Measurements from ENCODE around the gene ZBED6. TPM values are rescaled to one million over a fixed set of nuclear protein-coding genes. Genes with fewer than 3 reads are reported as not detected.
A peak's percentile ranks its signal among the peaks of the same experiment; 100 is the strongest.

Gene ZBED6
- total RNA-seq, 2 experiments from 2014 or later, result 12.2 to 32.1 TPM

DNA sequence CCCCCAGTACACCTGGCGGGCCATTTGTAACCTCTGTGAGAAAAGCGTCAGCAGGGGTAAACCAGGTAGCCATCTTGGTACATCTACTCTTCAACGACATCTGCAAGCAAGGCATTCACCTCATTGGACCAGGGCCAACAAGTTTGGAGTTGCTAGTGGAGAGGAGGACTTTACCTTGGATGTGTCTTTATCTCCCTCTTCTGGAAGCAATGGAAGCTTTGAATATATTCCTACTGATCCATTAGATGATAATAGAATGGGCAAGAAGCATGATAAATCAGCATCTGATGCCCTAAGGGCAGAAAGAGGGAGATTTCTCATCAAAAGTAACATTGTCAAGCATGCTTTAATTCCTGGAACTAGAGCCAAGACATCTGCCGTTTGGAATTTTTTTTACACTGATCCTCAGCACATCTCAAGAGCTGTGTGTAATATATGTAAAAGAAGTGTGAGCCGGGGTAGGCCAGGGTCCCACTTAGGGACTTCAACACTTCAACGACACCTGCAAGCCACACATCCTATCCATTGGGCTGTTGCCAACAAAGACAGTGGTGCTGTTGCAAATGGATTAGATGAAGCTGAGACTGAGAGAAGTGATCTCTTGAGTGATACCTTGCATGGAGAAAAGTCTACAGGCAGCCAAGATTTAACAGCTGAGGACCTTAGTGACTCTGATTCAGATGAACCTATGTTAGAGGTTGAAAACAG, 2.7 kb downstream of the ZBED6 start:
- H3K4me2 ChIP-seq (ENCODE audit: low read length), result peak overlapping the region; percentile 84
- no peak overlapping the region for H3K4me3 ChIP-seq (ENCODE audit: low read depth, low read length, poor library complexity, severe bottlenecking)
- CTCF ChIA-PET (ENCODE audit: unreplicated experiment), result no interaction called here
- H3K79me2 ChIP-seq (ENCODE audit: insufficient read depth, low read depth, low read length), result peaks cover 72% of the 10 kb centered on the region
- no peak overlapping the region for H3K27ac ChIP-seq (ENCODE audit: low read depth, low read length, poor library complexity, severe bottlenecking)
- TF ChIP-seq EZH2phosphoT487 (IDR thresholded peaks at IDR 0.05; ENCODE audit: borderline replicate concordance, low read depth, low read length) (no peak), CTCF (conservative IDR thresholded peaks at IDR 0.05; ENCODE audit: low read length) (no peak)
- BruUV-seq (replicated peaks), result no TSS peak
- H2AFZ ChIP-seq (ENCODE audit: low read length), result no peak overlapping the region
- no peaks in the 10 kb centered on the region for H3K9me3 ChIP-seq (ENCODE audit: low read length)
- H3K9me2 ChIP-seq (ENCODE audit: insufficient read depth, low read length), result no peaks in the 10 kb centered on the region
- H3K4me1 ChIP-seq (ENCODE audit: insufficient read depth, low read length, poor library complexity, severe bottlenecking), result peaks cover 48% of the 10 kb centered on the region
- POLR2A ChIA-PET, result interaction anchor here (0.9 kb wide), 1 partner anchor 10 kb away, joined by 3 read pairs; no protein-coding TSS in a partner anchor
- peaks cover 29% of the 10 kb centered on the region for H4K20me1 ChIP-seq (ENCODE audit: insufficient read depth, low read length)
- H3K36me3 ChIP-seq (ENCODE audit: insufficient read depth, low read length), result peaks cover 63% of the 10 kb centered on the region
- DNase-seq (ENCODE audit: low spot score), result no peak
- intact Hi-C loops (cut with micrococcal nuclease; ENCODE audit: unreplicated experiment), result no loop called here

DNA sequence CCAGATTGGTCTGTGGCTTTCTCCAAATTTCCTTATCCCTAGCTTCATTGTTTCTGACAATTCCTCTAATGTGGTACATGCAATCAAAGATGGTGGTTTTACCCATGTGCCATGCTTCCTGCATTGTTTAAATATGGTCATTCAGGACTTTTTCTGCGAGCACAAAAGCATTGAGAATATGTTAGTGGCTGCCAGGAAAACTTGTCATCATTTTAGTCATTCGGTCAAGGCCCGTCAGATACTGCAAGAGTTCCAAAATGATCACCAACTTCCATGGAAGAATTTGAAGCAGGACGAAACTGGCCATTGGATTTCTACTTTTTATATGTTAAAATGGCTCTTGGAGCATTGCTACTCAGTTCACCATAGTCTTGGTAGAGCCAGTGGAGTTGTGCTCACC, 3.7 kb downstream of the ZBED6 start:
- Histone ChIP-seq H3K79me2 (ENCODE audit: insufficient read depth, low read depth, low read length) (peaks cover 83% of the 10 kb centered on the region), H2AFZ (ENCODE audit: low read length) (no peak overlapping the region), H3K4me3 (ENCODE audit: low read depth, low read length, poor library complexity, severe bottlenecking) (no peak overlapping the region), H4K20me1 (ENCODE audit: insufficient read depth, low read length) (peaks cover 29% of the 10 kb centered on the region), H3K36me3 (ENCODE audit: insufficient read depth, low read length) (peaks cover 73% of the 10 kb centered on the region), H3K9me2 (ENCODE audit: insufficient read depth, low read length) (no peaks in the 10 kb centered on the region), H3K4me1 (ENCODE audit: insufficient read depth, low read length, poor library complexity, severe bottlenecking) (peaks cover 48% of the 10 kb centered on the region), H3K4me2 (ENCODE audit: low read length) (peak overlapping the region; percentile 84; the same call in 1 of the 2 replicates), H3K27ac (ENCODE audit: low read depth, low read length, poor library complexity, severe bottlenecking) (no peak overlapping the region), H3K9me3 (ENCODE audit: low read length) (no peaks in the 10 kb centered on the region)
- BruUV-seq (replicated peaks), result no TSS peak
- CTCF ChIA-PET (ENCODE audit: unreplicated experiment), result no interaction called here
- TF ChIP-seq CTCF (conservative IDR thresholded peaks at IDR 0.05; ENCODE audit: low read length), result no peak
- TF ChIP-seq EZH2phosphoT487 (IDR thresholded peaks at IDR 0.05; ENCODE audit: borderline replicate concordance, low read depth, low read length), result no peak
- no peak for DNase-seq (ENCODE audit: low spot score)
- POLR2A ChIA-PET, result interaction anchor here (1.0 to 1.5 kb wide), 2 partner anchors 13 to 19 kb away, joined by 3 to 7 read pairs; no protein-coding TSS in a partner anchor
- intact Hi-C loops (cut with micrococcal nuclease; ENCODE audit: unreplicated experiment), result no loop called here

DNA sequence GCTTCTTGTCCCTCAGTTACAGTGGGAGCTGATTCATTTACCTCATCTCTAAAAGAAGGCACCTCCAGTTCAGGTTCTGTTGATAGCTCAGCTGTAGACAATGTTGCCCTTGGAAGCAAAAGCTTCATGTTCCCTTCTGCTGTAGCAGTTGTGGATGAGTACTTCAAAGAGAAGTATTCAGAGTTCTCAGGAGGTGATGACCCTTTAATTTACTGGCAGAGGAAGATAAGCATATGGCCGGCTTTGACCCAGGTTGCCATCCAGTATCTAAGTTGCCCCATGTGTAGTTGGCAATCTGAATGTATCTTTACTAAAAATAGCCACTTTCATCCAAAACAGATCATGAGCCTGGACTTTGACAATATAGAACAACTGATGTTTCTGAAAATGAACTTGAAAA, 4.5 kb downstream of the ZBED6 start:
- Histone ChIP-seq H3K9me3 (ENCODE audit: low read length) (no peaks in the 10 kb centered on the region), H3K27ac (ENCODE audit: low read depth, low read length, poor library complexity, severe bottlenecking) (no peak overlapping the region), H3K4me1 (ENCODE audit: insufficient read depth, low read length, poor library complexity, severe bottlenecking) (peaks cover 46% of the 10 kb centered on the region), H2AFZ (ENCODE audit: low read length) (no peak overlapping the region), H3K9me2 (ENCODE audit: insufficient read depth, low read length) (no peaks in the 10 kb centered on the region), H3K4me3 (ENCODE audit: low read depth, low read length, poor library complexity, severe bottlenecking) (no peak overlapping the region), H3K4me2 (ENCODE audit: low read length) (peak overlapping the region; percentile 84; the same call in 1 of the 2 replicates), H3K79me2 (ENCODE audit: insufficient read depth, low read depth, low read length) (peaks cover 91% of the 10 kb centered on the region), H3K36me3 (ENCODE audit: insufficient read depth, low read length) (peaks cover 81% of the 10 kb centered on the region), H4K20me1 (ENCODE audit: insufficient read depth, low read length) (peaks cover 29% of the 10 kb centered on the region)
- TF ChIP-seq EZH2phosphoT487 (IDR thresholded peaks at IDR 0.05; ENCODE audit: borderline replicate concordance, low read depth, low read length) (no peak), CTCF (conservative IDR thresholded peaks at IDR 0.05; ENCODE audit: low read length) (no peak)
- ChIA-PET POLR2A (interaction anchor here (0.6 to 1.8 kb wide), 9 partner anchors 13 to 77 kb away, joined by 3 to 7 read pairs (median 3); partner anchors contain the start of gene LAX1), CTCF (ENCODE audit: unreplicated experiment) (no interaction called here)
- DNase-seq (ENCODE audit: low spot score), result no peak
- intact Hi-C loops (cut with micrococcal nuclease; ENCODE audit: unreplicated experiment), result no loop called here
- BruUV-seq (replicated peaks), result no TSS peak

Measured in OCI-LY7 (cell line).